Hepatocyte (in vitro differentiated cells): ENCODE measurements around the gene DUSP28.
"Not testable (repeated sequence)": the region's sequence is repeated elsewhere in the genome, so short reads cannot be mapped to it uniquely, and the experiment has no call there.

Experiments used
- EZH2 ChIP-seq: fragments of 200-600 bp; sonication (generic); IDR thresholded peaks from 2 replicates; pipeline ENCODE4 v1.6.1; 2016; ENCODE audit warnings: antibody characterized with exemption, mild to moderate bottlenecking, borderline replicate concordance
- EZH2phosphoT487 ChIP-seq: fragments of 200-600 bp; sonication (generic); IDR thresholded peaks from one replicate; pipeline ENCODE4 v1.6.1; 2018; ENCODE audit warnings: antibody characterized with exemption, mild to moderate bottlenecking, low read depth, moderate library complexity; ENCODE audit not compliant: unreplicated experiment, severe bottlenecking
- TF ChIP-seq, protein P1 (sequence below): fragments of 200-600 bp; sonication (generic); IDR thresholded peaks from 2 replicates; pipeline ENCODE4 v1.5.1; 2016; ENCODE audit warnings: antibody characterized with exemption, mild to moderate bottlenecking; ENCODE audit not compliant: poor library complexity

DNA sequence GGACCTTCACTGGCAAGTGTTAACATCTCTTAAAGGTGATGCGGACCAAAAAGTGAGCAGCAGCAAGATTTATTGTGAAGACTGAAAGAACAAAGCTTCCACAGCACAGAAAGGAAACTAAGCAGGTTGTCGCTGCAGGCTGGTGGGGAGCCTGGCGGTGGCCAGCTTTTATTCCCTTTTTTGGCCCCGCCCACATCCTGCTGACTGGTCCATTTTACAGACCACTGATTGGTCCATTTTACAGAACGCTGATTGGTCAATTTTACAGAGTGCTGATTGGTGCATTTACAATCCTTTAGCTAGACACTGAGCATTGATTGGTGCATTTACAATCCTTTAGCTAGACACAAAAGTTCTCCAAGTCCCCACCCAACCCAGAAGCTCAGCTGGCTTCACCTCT is 38.3 kb upstream of the DUSP28 start:
- TF ChIP-seq, protein P1, sequence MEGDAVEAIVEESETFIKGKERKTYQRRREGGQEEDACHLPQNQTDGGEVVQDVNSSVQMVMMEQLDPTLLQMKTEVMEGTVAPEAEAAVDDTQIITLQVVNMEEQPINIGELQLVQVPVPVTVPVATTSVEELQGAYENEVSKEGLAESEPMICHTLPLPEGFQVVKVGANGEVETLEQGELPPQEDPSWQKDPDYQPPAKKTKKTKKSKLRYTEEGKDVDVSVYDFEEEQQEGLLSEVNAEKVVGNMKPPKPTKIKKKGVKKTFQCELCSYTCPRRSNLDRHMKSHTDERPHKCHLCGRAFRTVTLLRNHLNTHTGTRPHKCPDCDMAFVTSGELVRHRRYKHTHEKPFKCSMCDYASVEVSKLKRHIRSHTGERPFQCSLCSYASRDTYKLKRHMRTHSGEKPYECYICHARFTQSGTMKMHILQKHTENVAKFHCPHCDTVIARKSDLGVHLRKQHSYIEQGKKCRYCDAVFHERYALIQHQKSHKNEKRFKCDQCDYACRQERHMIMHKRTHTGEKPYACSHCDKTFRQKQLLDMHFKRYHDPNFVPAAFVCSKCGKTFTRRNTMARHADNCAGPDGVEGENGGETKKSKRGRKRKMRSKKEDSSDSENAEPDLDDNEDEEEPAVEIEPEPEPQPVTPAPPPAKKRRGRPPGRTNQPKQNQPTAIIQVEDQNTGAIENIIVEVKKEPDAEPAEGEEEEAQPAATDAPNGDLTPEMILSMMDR, result not testable (repeated sequence)
- TF ChIP-seq EZH2phosphoT487, EZH2: not testable (repeated sequence)
